T-helper 2 cell treated with Interferon-gamma antibody and Interleukin-4, amounts not matched to agents 5 μg/mL and 100 μg/mL, for 36 hours (primary cell): Measurements from ENCODE around the gene DCAF6.

ENCODE experiments used
- DNase-seq: peaks from one replicate; pipeline ENCODE4 v3.0.0; 2021; ENCODE audit warnings: low spot score
- H3K27ac Mint-ChIP-seq: one replicate; pipeline ENCODE4 v1.8.0; 2021; ENCODE audit warnings: mild to moderate bottlenecking, mixed read lengths
- H3K27me3 Mint-ChIP-seq: one replicate; pipeline ENCODE4 v1.8.0; 2021; ENCODE audit warnings: low read depth, mixed read lengths
- H3K36me3 Mint-ChIP-seq: one replicate; pipeline ENCODE4 v1.8.0; 2021; ENCODE audit warnings: low read depth, mixed read lengths
- H3K4me1 Mint-ChIP-seq: one replicate; pipeline ENCODE4 v1.8.0; 2021; ENCODE audit warnings: low read depth, mixed read lengths
- H3K4me3 Mint-ChIP-seq: one replicate; pipeline ENCODE4 v1.8.0; 2022; ENCODE audit warnings: mild to moderate bottlenecking, moderate library complexity, mixed read lengths
- H3K9me3 Mint-ChIP-seq: one replicate; pipeline ENCODE4 v1.8.0; 2021; ENCODE audit warnings: mixed read lengths

Gene DCAF6

GRCh38 chr1:167997037-167997575, 60.6 kb downstream of the DCAF6 start:
- peaks cover 14% of the 10 kb centered on the region for H3K36me3 Mint-ChIP-seq
- H3K27ac Mint-ChIP-seq: no peak overlapping the region
- no peak overlapping the region for H3K4me3 Mint-ChIP-seq
- H3K9me3 Mint-ChIP-seq: no peaks in the 10 kb centered on the region
- H3K27me3 Mint-ChIP-seq: no peaks in the 10 kb centered on the region
- peaks cover 6% of the 10 kb centered on the region for H3K4me1 Mint-ChIP-seq
- no peak for DNase-seq

DNA sequence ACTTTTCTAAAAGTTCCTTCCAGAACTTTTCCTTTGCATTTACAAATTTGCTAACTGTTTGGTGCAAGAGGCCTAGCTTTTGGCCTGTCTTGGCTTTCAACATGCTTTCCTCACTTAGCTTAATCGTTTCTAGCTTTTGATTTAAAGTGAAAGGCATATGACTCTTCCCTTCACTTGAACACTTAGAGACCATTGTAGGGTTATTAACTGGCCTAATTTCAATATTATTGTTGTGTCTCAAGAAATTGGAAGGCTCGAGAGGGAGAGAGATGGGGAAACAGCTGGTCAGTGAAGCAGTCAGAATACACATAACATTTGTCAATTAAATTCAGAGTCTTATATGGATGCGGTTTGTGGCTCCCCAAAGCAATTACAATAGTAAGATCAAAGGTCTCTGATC, 63.4 kb downstream of the DCAF6 start:
- no peaks in the 10 kb centered on the region for H3K9me3 Mint-ChIP-seq

GRCh38 chr1:168000656-168001055, 64.2 kb downstream of the DCAF6 start:
- Mint-ChIP-seq H3K9me3 (no peaks in the 10 kb centered on the region), H3K27me3 (no peaks in the 10 kb centered on the region), H3K36me3 (peaks cover 7% of the 10 kb centered on the region), H3K4me3 (no peak overlapping the region), H3K27ac (no peak overlapping the region), H3K4me1 (peaks cover 6% of the 10 kb centered on the region)
- DNase-seq: no peak

More for the DNA sequence above, 63.4 kb downstream of the DCAF6 start:
- H3K4me1 Mint-ChIP-seq: peaks cover 6% of the 10 kb centered on the region
- H3K4me3 Mint-ChIP-seq: no peak overlapping the region
- no peak for DNase-seq
- no peaks in the 10 kb centered on the region for H3K27me3 Mint-ChIP-seq
- peaks cover 10% of the 10 kb centered on the region for H3K36me3 Mint-ChIP-seq
- no peak overlapping the region for H3K27ac Mint-ChIP-seq

DNA sequence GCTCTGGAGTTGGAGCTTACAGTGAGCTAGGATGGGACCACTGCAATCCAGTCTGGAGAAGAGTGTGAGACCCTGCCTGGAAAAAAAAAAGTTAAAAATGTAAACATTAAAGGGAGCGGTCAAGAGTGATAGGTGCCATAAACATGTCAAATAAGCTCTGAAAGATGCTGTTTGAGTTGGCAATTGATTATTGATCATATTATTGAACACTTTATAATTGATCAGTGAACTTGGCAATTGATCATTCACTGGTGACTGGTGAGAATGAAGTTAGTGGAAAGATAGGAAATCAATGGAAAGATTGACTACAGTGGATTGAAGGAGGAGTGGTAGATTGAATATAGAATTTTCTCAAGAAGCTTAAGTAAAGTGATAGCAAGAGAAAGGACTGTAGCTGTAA, 64.7 kb downstream of the DCAF6 start:
- peaks cover 4% of the 10 kb centered on the region for H3K4me1 Mint-ChIP-seq
- peaks cover 6% of the 10 kb centered on the region for H3K36me3 Mint-ChIP-seq
- no peak overlapping the region for H3K27ac Mint-ChIP-seq
- H3K27me3 Mint-ChIP-seq: no peaks in the 10 kb centered on the region
- no peaks in the 10 kb centered on the region for H3K9me3 Mint-ChIP-seq
- no peak overlapping the region for H3K4me3 Mint-ChIP-seq
- DNase-seq: no peak

DNA sequence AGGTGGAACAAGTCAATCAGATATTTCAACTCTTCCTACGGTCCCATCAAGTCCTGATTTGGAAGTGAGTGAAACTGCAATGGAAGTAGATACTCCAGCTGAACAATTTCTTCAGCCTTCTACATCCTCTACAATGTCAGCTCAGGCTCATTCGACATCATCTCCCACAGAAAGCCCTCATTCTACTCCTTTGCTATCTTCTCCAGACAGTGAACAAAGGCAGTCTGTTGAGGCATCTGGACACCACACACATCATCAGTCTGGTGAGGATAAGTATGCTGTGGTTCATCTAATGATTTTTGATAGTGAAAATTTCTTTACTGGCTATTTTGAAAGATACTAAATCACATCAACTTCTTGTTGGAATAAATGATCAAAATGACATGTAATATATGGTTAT, 68.0 kb downstream of the DCAF6 start:
- Mint-ChIP-seq H3K27me3 (no peaks in the 10 kb centered on the region), H3K27ac (no peak overlapping the region), H3K4me1 (peaks cover 1% of the 10 kb centered on the region), H3K9me3 (no peaks in the 10 kb centered on the region), H3K4me3 (no peak overlapping the region), H3K36me3 (peaks cover 16% of the 10 kb centered on the region)
- no peak for DNase-seq

- H3K36me3 Mint-ChIP-seq: peaks cover 17% of the 10 kb centered on the region
- peaks cover 1% of the 10 kb centered on the region for H3K4me1 Mint-ChIP-seq
- H3K27me3 Mint-ChIP-seq: no peaks in the 10 kb centered on the region
- H3K9me3 Mint-ChIP-seq: no peaks in the 10 kb centered on the region
- DNase-seq: no peak
- H3K27ac Mint-ChIP-seq: no peak overlapping the region
- H3K4me3 Mint-ChIP-seq: no peak overlapping the region
These were observed 69.0 kb downstream of the DCAF6 start for GRCh38 chr1:168005529-168005928.

- Mint-ChIP-seq H3K9me3 (no peaks in the 10 kb centered on the region), H3K36me3 (peaks cover 17% of the 10 kb centered on the region), H3K27me3 (no peaks in the 10 kb centered on the region), H3K4me3 (no peak overlapping the region), H3K27ac (no peak overlapping the region), H3K4me1 (peaks cover 1% of the 10 kb centered on the region)
- no peak for DNase-seq
These were observed 71.2 kb downstream of the DCAF6 start for GRCh38 chr1:168007691-168008090.

GRCh38 chr1:168008595-168008994, 72.1 kb downstream of the DCAF6 start:
- DNase-seq: no peak
- Mint-ChIP-seq H3K4me3 (no peak overlapping the region), H3K27me3 (no peaks in the 10 kb centered on the region), H3K4me1 (peaks cover 1% of the 10 kb centered on the region), H3K9me3 (no peaks in the 10 kb centered on the region), H3K27ac (no peak overlapping the region), H3K36me3 (peaks cover 17% of the 10 kb centered on the region)

DNA sequence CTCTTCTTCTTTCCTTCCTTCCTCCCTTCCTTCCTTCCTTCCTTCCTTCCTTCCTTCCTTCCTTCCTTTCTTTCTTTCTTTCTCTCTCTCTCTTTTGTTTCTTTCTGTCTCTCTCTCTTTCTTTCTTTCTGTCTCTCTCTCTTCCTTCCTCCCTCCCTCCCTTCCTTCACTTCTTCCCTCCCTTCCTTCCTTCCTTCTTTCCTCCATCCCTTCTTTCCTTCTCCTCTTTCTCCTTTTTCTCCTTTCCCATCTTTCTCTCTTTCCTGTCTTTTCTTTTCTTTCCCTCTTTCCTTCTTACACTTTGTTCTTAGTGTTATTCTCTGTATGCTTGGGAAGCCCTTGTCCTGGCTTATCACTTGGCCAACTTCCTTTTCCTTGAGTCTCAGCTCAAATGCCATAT, 72.8 kb downstream of the DCAF6 start:
- H3K9me3 Mint-ChIP-seq: no peaks in the 10 kb centered on the region
- H3K36me3 Mint-ChIP-seq: peaks cover 17% of the 10 kb centered on the region
- H3K4me3 Mint-ChIP-seq: no peak overlapping the region
- DNase-seq: no peak
- H3K27ac Mint-ChIP-seq: peak overlapping the region; percentile 16
- H3K27me3 Mint-ChIP-seq: no peaks in the 10 kb centered on the region
- peaks cover 1% of the 10 kb centered on the region for H3K4me1 Mint-ChIP-seq

- no peak overlapping the region for H3K4me3 Mint-ChIP-seq
These were observed 82.9 kb downstream of the DCAF6 start for GRCh38 chr1:168019407-168019806.

DNA sequence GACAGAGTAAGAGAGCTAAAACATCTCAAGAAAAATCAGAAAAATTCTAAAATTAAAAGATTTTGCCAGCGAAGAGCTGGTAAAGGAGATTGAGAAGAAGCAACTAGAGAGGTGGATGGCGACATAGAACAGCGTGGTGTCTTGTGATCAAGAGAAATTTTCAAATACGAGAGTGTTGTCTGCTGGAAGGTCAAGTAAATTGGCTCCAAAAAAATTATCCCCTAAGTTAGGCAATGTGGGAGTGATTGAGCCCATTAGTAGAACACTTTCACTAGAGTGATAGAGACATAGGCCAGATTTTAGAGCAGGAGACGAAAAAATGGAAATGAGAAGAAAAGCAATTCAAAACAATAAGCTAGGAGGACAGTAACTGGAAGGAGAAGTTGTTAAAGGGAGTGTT, 94.7 kb downstream of the DCAF6 start:
- no peaks in the 10 kb centered on the region for H3K36me3 Mint-ChIP-seq
- no peaks in the 10 kb centered on the region for H3K9me3 Mint-ChIP-seq
- no peaks in the 10 kb centered on the region for H3K4me1 Mint-ChIP-seq
- H3K27ac Mint-ChIP-seq: no peak overlapping the region
- H3K27me3 Mint-ChIP-seq: no peaks in the 10 kb centered on the region
- DNase-seq: no peak
- H3K4me3 Mint-ChIP-seq: no peak overlapping the region

More at GRCh38 chr1:168019407-168019806, 82.9 kb downstream of the DCAF6 start:
- no peaks in the 10 kb centered on the region for H3K27me3 Mint-ChIP-seq
- no peak for DNase-seq
- H3K36me3 Mint-ChIP-seq: peaks cover 3% of the 10 kb centered on the region
- no peaks in the 10 kb centered on the region for H3K4me1 Mint-ChIP-seq
- no peaks in the 10 kb centered on the region for H3K9me3 Mint-ChIP-seq
- no peak overlapping the region for H3K27ac Mint-ChIP-seq

DNA sequence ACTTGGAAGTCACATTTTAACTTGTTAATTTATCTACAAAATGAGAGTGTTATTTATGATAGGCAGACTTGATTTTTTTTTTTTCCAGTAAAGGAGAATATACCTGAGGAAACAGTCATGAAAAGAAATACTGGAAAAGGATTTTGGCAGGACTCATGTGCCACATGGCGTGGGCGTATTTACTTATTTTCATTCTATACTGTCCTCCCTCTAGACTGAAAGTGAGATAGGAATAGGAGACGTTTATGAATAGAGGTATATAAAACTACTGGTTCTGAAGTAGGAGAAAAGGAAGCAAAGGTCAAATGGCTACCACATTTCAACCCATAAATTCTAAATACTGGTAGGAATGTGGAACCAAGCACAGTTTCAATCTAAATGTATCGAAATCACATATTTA, 95.1 kb downstream of the DCAF6 start:
- no peaks in the 10 kb centered on the region for H3K9me3 Mint-ChIP-seq
- no peaks in the 10 kb centered on the region for H3K4me1 Mint-ChIP-seq
- no peaks in the 10 kb centered on the region for H3K36me3 Mint-ChIP-seq
- no peaks in the 10 kb centered on the region for H3K27me3 Mint-ChIP-seq
- no peak for DNase-seq
- H3K27ac Mint-ChIP-seq: no peak overlapping the region
- H3K4me3 Mint-ChIP-seq: no peak overlapping the region

DNA sequence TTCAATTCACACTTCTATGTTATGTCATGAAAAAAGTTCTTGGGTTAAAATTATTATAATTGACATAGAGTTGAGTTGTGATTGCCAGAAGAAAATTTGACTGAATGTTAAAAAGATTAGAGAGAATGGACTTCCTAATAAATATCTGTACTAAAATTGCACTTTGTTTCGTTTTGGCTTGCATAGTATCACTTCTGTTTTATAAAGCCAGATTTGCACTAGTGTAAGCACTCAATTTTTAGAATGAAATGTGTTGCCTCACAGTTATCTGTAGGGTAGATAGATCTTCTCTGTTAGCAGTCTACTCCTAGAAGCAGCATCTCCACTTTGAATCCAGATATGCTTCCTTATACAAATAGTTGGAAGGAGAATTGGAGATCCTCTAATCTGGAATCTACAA, 95.5 kb downstream of the DCAF6 start:
- Mint-ChIP-seq H3K4me1 (no peaks in the 10 kb centered on the region), H3K36me3 (no peaks in the 10 kb centered on the region), H3K9me3 (no peaks in the 10 kb centered on the region), H3K27me3 (no peaks in the 10 kb centered on the region), H3K27ac (no peak overlapping the region), H3K4me3 (no peak overlapping the region)
- no peak for DNase-seq

DNA sequence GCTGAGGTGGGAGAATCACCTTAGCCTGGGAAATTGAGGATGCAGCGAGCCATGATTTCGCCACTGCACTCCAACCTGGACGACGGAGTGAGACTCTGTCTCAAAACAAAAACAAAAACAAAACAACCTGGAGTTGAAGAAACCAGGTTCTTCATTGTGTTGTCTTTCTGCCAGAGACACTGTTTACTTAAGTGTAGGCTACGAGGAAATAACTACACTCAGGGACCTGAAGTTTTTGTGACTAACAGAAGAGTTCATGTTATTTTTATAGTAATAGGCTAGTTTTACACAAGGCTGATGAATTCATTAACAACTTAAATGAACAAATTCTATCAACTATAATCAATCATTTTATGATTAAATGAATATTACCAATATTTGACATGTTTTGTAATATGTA, 98.9 kb downstream of the DCAF6 start:
- Mint-ChIP-seq H3K9me3 (no peaks in the 10 kb centered on the region), H3K4me1 (no peaks in the 10 kb centered on the region), H3K4me3 (no peak overlapping the region), H3K36me3 (no peaks in the 10 kb centered on the region), H3K27me3 (no peaks in the 10 kb centered on the region), H3K27ac (no peak overlapping the region)
- no peak for DNase-seq

GRCh38 chr1:168042362-168042761, 105.9 kb downstream of the DCAF6 start:
- H3K36me3 Mint-ChIP-seq: peaks cover 13% of the 10 kb centered on the region

More at GRCh38 chr1:168042362-168042761, 105.9 kb downstream of the DCAF6 start:
- Mint-ChIP-seq H3K4me3 (no peak overlapping the region), H3K4me1 (no peaks in the 10 kb centered on the region), H3K9me3 (no peaks in the 10 kb centered on the region), H3K27me3 (no peaks in the 10 kb centered on the region), H3K27ac (no peak overlapping the region)
- no peak for DNase-seq
